Stimulated activated CD4-positive, alpha-beta T cell treated with anti-CD3 and anti-CD28 coated beads, TNF-alpha, amount 100 ng/mL, for 4 hours (primary cell): Measurements from ENCODE around the gene DOK1.

ENCODE experiments used
- DNase-seq, 3 experiments: peaks; one replicate each; pipeline ENCODE4 v3.0.0-alpha.2; 2020; ENCODE audit warnings: low read depth in 3 of 3

DOK1 gene

DNA sequence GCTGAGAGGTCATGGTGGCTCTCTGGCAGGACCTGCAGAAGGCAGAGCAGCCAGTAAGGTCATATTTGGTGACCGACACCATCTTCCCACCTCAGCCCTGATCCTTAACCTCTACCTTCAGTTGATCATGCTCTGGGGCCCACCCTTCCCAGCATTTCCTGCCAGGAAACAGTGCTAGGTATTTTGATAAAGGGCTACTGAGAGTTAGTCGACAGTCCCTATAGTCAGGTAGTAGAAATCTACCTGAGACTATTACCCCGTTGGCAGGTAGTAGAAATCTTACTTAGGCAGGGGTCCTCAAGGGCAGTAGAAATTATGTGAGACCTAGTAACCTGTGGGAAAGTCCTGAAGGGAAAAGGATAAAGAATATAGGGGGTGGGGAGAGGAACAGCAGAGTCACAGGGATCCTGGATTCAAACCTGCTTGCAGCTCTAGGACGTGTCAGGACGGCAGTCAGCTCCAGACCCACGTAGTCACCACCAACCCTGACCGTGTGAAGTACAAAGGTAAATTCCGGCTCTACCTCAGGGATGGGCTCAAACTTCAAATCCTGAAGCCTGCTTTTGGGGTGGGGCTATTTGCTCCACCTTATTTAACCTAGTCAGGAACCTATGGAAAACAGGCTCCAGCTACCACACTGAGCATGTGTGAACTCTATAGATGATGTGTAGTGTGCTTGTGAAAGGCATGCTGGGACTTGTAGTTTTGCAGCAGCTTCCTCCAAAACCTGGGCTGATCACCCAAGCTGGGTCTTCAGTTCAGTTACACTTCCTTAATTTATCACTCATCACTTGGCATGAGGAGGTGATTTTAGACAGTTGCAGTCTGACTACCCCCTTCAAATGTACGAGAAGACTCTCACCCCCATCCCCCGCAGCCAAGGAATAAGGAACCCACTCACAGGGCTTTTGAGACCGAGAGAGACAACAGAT, 28.5 kb upstream of the DOK1 start, which contains the start of gene DQX1:
Gene DQX1, minus strand, starts transcription at position 515 of the 932 bp plus-strand sequence. Its CDS starts 502 bp downstream, at position 13.
- DNase-seq, result no peak

DNA sequence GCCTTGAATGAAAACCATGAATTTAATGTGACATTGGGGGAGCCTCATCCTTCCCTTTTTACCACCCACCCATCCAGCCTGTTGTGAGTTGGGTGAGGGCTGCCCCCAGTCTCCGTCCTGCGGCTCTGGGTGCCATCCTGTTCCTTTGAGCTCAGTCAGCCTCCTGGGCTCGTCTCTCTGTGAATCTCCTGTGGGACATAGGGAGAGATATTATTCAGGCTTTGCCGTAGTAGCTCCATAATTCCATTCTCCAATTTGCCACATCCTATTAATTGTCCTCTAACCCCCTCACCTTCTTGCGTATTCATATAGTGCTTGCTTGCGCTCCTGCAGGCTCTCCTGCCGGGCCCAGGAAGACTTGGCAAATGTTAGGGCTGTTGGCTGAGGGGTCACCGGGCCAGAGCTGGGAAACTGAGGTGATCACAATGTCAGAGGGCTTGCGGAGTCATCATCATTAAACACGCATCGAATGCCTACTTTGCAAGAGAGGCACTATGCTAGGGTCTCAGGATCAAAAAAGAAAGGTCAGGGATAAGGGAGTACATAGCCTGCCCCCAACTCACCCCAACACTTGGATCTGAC, 27.8 kb upstream of the DOK1 start:
- no peak for DNase-seq

- DNase-seq, result no peak
Observed at GRCh38 chr2:74527741-74528140, 26.8 kb upstream of the DOK1 start.

- DNase-seq, result no peak
Observed at GRCh38 chr2:74528600-74529356, 25.7 kb upstream of the DOK1 start.

DNA sequence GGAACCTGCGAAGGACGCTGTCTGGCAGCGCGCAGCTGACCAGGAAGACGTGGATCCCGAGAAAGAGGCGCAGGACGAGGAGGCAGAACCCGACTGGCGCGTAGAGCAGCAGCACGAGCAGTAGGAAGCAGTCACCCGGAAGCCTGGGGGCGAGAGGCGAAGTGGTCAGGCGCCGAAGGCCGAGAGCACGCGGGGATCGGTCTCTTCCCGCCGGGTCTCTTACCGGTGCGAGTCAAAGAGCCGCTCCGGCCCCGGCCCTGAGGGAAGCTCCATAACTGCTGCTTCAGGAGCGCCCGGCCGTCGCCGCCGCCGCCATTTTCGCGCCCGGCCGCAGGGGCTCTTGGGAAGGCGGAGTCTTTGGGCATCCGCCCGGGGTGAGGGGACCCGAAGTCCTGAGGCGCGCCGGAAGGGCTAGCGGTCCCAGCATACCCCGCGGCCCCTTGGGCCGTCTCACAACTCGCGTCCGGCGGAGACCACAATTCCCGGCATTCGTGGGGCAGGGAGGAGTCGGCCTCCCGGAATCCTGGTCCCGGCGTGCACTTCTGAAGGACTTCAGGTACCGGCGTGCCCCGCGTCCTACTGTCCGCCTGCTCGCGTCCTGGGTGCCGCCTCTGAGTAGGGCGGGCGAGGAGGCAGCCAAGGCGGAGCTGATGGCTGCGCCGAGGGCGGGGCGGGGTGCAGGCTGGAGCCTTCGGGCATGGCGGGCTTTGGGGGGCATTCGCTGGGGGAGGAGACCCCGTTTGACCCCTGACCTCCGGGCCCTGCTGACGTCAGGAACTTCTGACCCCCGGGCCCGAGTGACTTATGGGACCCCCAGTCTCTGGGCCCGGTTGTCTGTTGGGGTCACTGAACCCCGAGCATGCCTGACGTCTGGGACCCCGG, 24.9 kb upstream of the DOK1 start, which contains the start of the genes AUP1 and HTRA2:
Gene AUP1, minus strand, starts transcription at position 350 of the 882 bp plus-strand sequence. Its CDS starts 77 bp downstream, at position 273.
Gene HTRA2, plus strand, starts transcription at position 577 of the 882 bp plus-strand sequence. Its CDS starts 74 bp downstream, at position 651.
- DNase-seq, result peak; percentile 70 to 78 (median 78)

DNA sequence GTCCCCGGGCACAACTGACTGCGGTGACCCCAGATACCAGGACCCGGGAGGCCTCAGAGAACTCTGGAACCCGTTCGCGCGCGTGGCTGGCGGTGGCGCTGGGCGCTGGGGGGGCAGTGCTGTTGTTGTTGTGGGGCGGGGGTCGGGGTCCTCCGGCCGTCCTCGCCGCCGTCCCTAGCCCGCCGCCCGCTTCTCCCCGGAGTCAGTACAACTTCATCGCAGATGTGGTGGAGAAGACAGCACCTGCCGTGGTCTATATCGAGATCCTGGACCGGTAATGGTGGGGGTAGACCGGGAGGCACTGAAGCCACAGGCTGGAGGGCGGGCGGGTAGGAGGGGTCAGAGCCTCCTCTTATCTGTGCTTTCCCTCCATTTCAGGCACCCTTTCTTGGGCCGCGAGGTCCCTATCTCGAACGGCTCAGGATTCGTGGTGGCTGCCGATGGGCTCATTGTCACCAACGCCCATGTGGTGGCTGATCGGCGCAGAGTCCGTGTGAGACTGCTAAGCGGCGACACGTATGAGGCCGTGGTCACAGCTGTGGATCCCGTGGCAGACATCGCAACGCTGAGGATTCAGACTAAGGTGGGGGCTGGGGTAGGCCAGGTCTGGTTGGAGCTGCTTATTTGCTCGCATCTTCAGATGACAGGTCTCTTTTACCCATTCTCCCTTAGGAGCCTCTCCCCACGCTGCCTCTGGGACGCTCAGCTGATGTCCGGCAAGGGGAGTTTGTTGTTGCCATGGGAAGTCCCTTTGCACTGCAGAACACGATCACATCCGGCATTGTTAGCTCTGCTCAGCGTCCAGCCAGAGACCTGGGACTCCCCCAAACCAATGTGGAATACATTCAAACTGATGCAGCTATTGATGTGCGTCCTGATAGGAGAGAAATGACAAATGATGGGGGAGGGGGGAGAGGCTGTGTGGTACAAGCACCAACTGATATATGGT, 24.0 kb upstream of the DOK1 start:
- no peak for DNase-seq

DNA sequence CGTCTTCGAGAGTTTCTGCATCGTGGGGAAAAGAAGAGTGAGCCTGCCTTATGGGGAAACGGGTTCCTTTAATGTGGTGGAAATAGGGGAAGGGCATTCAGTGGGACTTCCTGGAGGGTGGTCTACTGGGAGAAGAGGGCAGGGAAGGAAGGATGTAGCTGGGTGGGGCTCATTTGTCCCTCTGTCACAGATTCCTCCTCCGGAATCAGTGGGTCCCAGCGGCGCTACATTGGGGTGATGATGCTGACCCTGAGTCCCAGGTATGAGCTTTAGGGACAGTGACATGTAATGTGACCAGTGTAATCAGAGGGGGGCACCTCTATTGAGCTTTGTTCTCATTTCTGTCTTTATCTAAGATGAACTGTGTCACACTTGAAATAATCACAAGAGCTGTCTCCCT, 22.9 kb upstream of the DOK1 start:
- no peak for DNase-seq

DNA sequence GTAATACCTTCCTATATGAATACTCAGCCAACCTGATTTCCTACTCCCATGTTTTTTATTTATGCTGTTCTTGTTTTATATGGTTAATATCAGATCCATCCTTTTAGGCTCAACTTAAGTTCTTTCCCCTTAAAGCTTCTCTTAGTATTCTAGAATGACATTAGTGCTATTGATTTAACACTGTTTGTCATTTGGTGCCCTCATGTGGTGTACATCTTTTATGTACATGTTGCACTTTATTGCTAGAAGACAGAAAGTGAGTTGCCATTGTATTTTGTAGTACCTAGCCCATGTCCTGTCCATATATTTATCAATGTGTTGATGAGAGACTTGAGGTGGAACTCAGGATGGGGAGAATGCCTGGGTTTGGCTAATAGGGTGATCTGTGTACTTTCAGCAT, 22.3 kb upstream of the DOK1 start:
- DNase-seq, result no peak

DNA sequence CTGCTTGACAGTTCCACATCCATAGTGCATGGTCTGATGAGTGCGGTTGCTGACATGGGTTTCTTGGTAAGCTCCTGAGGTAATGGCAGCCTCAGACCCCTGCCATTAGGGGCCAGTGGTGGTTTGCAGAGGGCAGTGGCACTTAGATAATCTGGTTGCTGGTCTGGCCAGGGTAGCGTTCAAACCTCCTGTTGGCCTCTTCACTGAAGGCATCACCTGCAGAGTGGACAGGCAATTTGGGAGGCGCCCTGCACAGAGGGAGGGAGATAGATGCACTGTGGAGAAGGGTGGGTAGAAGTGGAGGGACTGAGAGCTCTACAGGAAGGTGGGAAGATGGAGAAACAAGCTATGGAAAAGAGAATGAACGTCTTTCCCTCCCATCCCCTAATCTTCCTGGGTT, 21.1 kb upstream of the DOK1 start:
- DNase-seq, result no peak

DNA sequence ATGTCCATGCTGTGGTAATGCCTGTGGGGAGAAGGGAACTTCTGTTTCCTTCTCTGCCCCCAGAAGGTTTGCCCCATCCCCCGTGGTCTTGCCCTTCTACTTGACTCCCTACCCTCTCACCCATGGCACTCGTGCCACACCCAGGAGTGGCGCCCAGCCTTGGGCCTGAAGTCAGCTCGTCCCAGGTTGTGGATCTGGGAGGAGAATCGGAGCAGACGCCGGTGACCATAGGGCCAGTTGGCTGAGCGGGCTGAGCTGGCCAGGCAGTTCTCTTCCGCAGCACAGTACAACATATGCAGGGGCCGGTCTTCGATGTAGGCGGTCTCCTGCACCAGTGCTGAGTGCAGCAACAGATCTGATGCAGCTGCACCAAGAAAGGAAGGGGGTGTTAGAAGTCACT, 20.1 kb upstream of the DOK1 start:
- DNase-seq, result no peak

GRCh38 chr2:74535440-74535965, 19.0 kb upstream of the DOK1 start:
- DNase-seq, result no peak

- no peak for DNase-seq
Observed at GRCh38 chr2:74536166-74536950, 18.2 kb upstream of the DOK1 start.

DNA sequence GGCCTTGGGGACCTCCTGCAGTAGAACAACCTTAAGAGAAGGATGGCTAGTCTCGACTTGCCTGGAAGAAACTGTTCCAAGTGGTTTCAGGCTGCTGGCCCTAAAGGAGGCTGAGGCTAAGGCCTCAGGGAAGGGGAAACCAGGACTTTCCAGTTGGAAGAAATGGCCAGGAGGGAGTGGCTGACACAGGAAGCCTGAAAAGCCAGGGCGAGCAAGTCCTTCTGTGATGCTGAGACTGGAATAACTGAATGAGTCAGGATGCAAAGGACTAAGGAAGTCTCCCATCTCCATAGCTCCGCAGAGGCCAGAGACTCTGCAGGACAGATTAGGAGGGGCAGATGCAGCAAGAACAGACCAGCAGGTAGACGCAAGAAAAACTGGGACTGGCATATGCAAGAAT, 17.4 kb upstream of the DOK1 start:
- DNase-seq, result no peak

GRCh38 chr2:74538881-74539339, 15.6 kb upstream of the DOK1 start:
- no peak for DNase-seq

DNA sequence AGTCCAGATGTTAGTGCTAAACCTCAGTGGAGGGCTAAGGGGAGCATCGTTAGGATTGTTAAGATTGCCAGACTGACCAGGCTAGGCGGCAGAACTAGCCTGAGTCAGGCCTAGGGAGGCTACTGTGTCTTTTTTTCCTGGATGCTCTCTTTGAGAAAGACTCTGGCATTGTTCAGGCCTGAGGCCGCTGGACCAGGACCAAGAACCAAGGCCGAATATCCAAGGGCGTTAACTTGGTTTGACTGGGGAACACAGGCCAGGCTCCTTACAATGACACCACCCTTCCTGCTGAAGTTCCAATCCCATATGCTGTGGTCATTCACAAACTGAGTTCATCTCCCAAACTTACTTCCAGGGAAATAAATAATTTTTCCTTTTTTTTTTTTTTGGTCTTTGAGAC, 14.2 kb upstream of the DOK1 start:
- no peak for DNase-seq

DNA sequence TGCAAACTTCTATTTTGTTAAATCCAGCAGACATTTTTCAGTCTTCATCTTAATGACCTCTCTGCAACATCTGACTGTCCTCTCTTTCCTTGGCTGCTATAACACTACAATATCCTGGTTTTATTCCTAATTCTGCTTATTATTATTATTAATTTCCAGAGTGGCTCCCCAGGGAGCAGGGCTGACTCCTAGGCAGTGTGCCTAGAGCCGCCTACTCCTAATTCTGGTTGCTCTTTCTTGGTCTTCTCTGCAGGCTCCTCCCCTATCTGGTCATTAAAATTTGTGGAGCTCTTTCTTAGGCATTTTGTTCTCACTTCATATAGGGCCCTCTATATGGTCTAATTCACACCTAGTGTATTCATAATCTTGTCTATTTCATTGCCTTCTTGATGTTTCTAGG, 11.5 kb upstream of the DOK1 start:
- no peak for DNase-seq

- DNase-seq, result no peak
Observed at GRCh38 chr2:74544634-74545033, 9.9 kb upstream of the DOK1 start.

GRCh38 chr2:74546004-74546403, 8.5 kb upstream of the DOK1 start:
- DNase-seq, result no peak
